Osteocyte (in vitro differentiated cells): ENCODE results near the gene GLI1. TPM values are rescaled to one million over a fixed set of nuclear protein-coding genes. Genes with fewer than 3 reads are reported as not detected.

Experiments used
- DNase-seq: peaks from one replicate; pipeline ENCODE4 v3.0.0; 2021; ENCODE audit warnings: mixed read lengths; ENCODE audit not compliant: unreplicated experiment; ENCODE audit errors: extremely low spot score
- H3K27ac Mint-ChIP-seq: one replicate; pipeline ENCODE4 v1.8.0; 2021; ENCODE audit warnings: mild to moderate bottlenecking, mixed read lengths; ENCODE audit not compliant: unreplicated experiment
- H3K27me3 Mint-ChIP-seq: one replicate; pipeline ENCODE4 v1.8.0; 2021; ENCODE audit warnings: mixed read lengths; ENCODE audit not compliant: unreplicated experiment
- H3K36me3 Mint-ChIP-seq: one replicate; pipeline ENCODE4 v1.8.0; 2021; ENCODE audit warnings: mixed read lengths; ENCODE audit not compliant: unreplicated experiment
- H3K4me1 Mint-ChIP-seq: one replicate; pipeline ENCODE4 v1.8.0; 2021; ENCODE audit warnings: mixed read lengths; ENCODE audit not compliant: unreplicated experiment
- H3K4me3 Mint-ChIP-seq: one replicate; pipeline ENCODE4 v1.8.0; 2021; ENCODE audit warnings: mild to moderate bottlenecking, moderate library complexity, mixed read lengths; ENCODE audit not compliant: unreplicated experiment
- H3K9me3 Mint-ChIP-seq: one replicate; pipeline ENCODE4 v1.8.0; 2021; ENCODE audit warnings: mixed read lengths; ENCODE audit not compliant: unreplicated experiment
- CTCF ChIP-seq: fragments of 200-600 bp; sonication (generic); IDR thresholded peaks from 2 replicates; pipeline ENCODE4 v1.5.0; 2021; ENCODE audit warnings: antibody characterized with exemption, mild to moderate bottlenecking, moderate library complexity
- total RNA-seq: library from RNA; stranded (reverse); gene quantifications from 2 replicates; pipeline ENCODE4 v1.2.1, GENCODE V29; 2021

The GLI1 gene
- total RNA-seq, 1 donor from 2014 or later, result 7.7 TPM

GRCh38 chr12:57473392-57473791, 13.8 kb downstream of the GLI1 start:
- TF ChIP-seq CTCF, result no peak
- DNase-seq, result no peak
- no peak overlapping the region for H3K4me3 Mint-ChIP-seq
- no peaks in the 10 kb centered on the region for H3K9me3 Mint-ChIP-seq
- peaks cover 8% of the 10 kb centered on the region for H3K4me1 Mint-ChIP-seq
- H3K27ac Mint-ChIP-seq, result no peak overlapping the region
- H3K27me3 Mint-ChIP-seq, result peaks cover 41% of the 10 kb centered on the region
- no peaks in the 10 kb centered on the region for H3K36me3 Mint-ChIP-seq

GRCh38 chr12:57473886-57474285, 14.3 kb downstream of the GLI1 start:
- Mint-ChIP-seq H3K4me3 (no peak overlapping the region), H3K9me3 (no peaks in the 10 kb centered on the region), H3K27me3 (peaks cover 41% of the 10 kb centered on the region), H3K36me3 (no peaks in the 10 kb centered on the region), H3K4me1 (peaks cover 8% of the 10 kb centered on the region), H3K27ac (no peak overlapping the region)
- no peak for DNase-seq
- TF ChIP-seq CTCF, result no peak

- Mint-ChIP-seq H3K9me3 (no peaks in the 10 kb centered on the region), H3K4me1 (peaks cover 9% of the 10 kb centered on the region), H3K27me3 (peaks cover 43% of the 10 kb centered on the region), H3K4me3 (peak overlapping the region; percentile 33), H3K36me3 (no peaks in the 10 kb centered on the region), H3K27ac (no peak overlapping the region)
- DNase-seq, result no peak
- no peak for TF ChIP-seq CTCF
Observed at GRCh38 chr12:57474430-57474829, 14.8 kb downstream of the GLI1 start.

- Mint-ChIP-seq H3K27ac (no peak overlapping the region), H3K4me1 (peaks cover 13% of the 10 kb centered on the region), H3K36me3 (no peaks in the 10 kb centered on the region), H3K27me3 (peaks cover 47% of the 10 kb centered on the region), H3K4me3 (no peak overlapping the region), H3K9me3 (no peaks in the 10 kb centered on the region)
- no peak for TF ChIP-seq CTCF
- no peak for DNase-seq
Observed at GRCh38 chr12:57474862-57475261, 15.3 kb downstream of the GLI1 start.

- peaks cover 13% of the 10 kb centered on the region for H3K4me1 Mint-ChIP-seq
- TF ChIP-seq CTCF, result no peak
- peak overlapping the region; percentile 66 for H3K4me3 Mint-ChIP-seq
- no peak for DNase-seq
- H3K27ac Mint-ChIP-seq, result no peak overlapping the region
- no peaks in the 10 kb centered on the region for H3K9me3 Mint-ChIP-seq
- peaks cover 50% of the 10 kb centered on the region for H3K27me3 Mint-ChIP-seq
- H3K36me3 Mint-ChIP-seq, result no peaks in the 10 kb centered on the region
Observed at GRCh38 chr12:57475271-57476161, 15.9 kb downstream of the GLI1 start.
